ENCODE measurements around the gene CYTL1.

DNA sequence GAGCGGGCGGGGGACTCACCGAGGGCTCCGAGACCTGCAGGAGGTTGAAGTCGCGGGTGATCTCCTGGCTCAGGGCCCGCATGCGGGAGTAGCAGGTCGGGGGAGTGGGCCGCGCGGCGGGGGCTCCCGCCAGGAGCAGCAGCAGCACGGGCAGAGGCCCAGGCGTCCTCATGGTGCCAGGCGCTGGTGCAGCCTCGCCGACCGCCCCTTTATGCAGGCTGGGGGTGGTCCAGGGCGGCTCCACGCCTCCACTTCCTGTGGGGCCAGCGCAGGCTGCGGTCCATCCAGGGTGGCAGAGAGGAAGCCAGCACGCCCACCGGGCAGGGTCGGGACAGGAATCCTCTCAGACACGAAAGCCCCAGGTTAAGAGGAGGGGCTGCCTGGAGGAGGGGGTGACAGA is at the start of gene CYTL1:
- TF ChIP-seq, protein P1, sequence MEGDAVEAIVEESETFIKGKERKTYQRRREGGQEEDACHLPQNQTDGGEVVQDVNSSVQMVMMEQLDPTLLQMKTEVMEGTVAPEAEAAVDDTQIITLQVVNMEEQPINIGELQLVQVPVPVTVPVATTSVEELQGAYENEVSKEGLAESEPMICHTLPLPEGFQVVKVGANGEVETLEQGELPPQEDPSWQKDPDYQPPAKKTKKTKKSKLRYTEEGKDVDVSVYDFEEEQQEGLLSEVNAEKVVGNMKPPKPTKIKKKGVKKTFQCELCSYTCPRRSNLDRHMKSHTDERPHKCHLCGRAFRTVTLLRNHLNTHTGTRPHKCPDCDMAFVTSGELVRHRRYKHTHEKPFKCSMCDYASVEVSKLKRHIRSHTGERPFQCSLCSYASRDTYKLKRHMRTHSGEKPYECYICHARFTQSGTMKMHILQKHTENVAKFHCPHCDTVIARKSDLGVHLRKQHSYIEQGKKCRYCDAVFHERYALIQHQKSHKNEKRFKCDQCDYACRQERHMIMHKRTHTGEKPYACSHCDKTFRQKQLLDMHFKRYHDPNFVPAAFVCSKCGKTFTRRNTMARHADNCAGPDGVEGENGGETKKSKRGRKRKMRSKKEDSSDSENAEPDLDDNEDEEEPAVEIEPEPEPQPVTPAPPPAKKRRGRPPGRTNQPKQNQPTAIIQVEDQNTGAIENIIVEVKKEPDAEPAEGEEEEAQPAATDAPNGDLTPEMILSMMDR (IDR thresholded peaks at IDR 0.05; ENCODE audit: extremely low read depth in 1 of 2, insufficient read depth in 1 of 2, low read depth in 1 of 2, low read length in 2 of 2): no peak
- no peak for TF ChIP-seq POLR2AphosphoS5 (IDR thresholded peaks at IDR 0.05; ENCODE audit: insufficient read depth, low read depth, low read length)
- TF ChIP-seq, protein P2, sequence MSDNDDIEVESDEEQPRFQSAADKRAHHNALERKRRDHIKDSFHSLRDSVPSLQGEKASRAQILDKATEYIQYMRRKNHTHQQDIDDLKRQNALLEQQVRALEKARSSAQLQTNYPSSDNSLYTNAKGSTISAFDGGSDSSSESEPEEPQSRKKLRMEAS (IDR thresholded peaks at IDR 0.05; ENCODE audit: insufficient read depth, insufficient read length): no peak
- TF ChIP-seq EZH2 (IDR thresholded peaks at IDR 0.05; ENCODE audit: borderline replicate concordance, low read depth, low read length, severe bottlenecking): peak; percentile 33
- TF ChIP-seq JUN (IDR thresholded peaks at IDR 0.05; ENCODE audit: borderline replicate concordance, insufficient read depth, insufficient read length, low read depth): no peak
